Measurements from ENCODE around the gene CACNG1.

The CACNG1 gene, protein sequence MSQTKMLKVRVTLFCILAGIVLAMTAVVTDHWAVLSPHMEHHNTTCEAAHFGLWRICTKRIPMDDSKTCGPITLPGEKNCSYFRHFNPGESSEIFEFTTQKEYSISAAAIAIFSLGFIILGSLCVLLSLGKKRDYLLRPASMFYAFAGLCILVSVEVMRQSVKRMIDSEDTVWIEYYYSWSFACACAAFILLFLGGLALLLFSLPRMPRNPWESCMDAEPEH

GRCh38 chr17:67044016-67044772 lies at the start of gene CACNG1:
Gene CACNG1 (plus strand): TSS chr17:67044554. CDS start chr17:67044661, 107 bp downstream.
- Histone ChIP-seq H3K4me1 (ENCODE audit: insufficient read depth, low read length) (no peaks in the 10 kb centered on the region), H2AFZ (ENCODE audit: low read depth, low read length) (no peak within 1 kb of the TSS), H3K79me2 (ENCODE audit: insufficient read depth, low read length) (no peaks in the 10 kb centered on the region), H3K27ac (ENCODE audit: low read length) (no peak within 1 kb of the TSS), H3K4me3 (ENCODE audit: low read depth in 1 of 2, low read length in 2 of 2) (no peak within 1 kb of the TSS), H3K36me3 (ENCODE audit: insufficient read depth, low read length) (no peaks in the 10 kb centered on the region), H3K9ac (ENCODE audit: low read depth, low read length) (no peak within 1 kb of the TSS), H4K20me1 (ENCODE audit: insufficient read depth, low read length) (no peaks in the 10 kb centered on the region), H3K4me2 (ENCODE audit: insufficient read depth, low read length) (no peak within 1 kb of the TSS), H3K27me3 (ENCODE audit: insufficient read depth, low read length, poor library complexity) (no peaks in the 10 kb centered on the region), H3K9me3 (ENCODE audit: insufficient read depth, low read length, severe bottlenecking) (peaks cover 15% of the 10 kb centered on the region)
- no peak for TF ChIP-seq EZH2 (IDR thresholded peaks at IDR 0.05; ENCODE audit: borderline replicate concordance, low read depth, low read length, severe bottlenecking)
- TF ChIP-seq, protein P1, sequence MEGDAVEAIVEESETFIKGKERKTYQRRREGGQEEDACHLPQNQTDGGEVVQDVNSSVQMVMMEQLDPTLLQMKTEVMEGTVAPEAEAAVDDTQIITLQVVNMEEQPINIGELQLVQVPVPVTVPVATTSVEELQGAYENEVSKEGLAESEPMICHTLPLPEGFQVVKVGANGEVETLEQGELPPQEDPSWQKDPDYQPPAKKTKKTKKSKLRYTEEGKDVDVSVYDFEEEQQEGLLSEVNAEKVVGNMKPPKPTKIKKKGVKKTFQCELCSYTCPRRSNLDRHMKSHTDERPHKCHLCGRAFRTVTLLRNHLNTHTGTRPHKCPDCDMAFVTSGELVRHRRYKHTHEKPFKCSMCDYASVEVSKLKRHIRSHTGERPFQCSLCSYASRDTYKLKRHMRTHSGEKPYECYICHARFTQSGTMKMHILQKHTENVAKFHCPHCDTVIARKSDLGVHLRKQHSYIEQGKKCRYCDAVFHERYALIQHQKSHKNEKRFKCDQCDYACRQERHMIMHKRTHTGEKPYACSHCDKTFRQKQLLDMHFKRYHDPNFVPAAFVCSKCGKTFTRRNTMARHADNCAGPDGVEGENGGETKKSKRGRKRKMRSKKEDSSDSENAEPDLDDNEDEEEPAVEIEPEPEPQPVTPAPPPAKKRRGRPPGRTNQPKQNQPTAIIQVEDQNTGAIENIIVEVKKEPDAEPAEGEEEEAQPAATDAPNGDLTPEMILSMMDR (IDR thresholded peaks at IDR 0.05; ENCODE audit: borderline replicate concordance, extremely low read depth, low read length, poor library complexity, severe bottlenecking) = no peak
- ATAC-seq (ENCODE audit: insufficient read depth, low read depth) = no peak
- no peak for DNase-seq

DNA sequence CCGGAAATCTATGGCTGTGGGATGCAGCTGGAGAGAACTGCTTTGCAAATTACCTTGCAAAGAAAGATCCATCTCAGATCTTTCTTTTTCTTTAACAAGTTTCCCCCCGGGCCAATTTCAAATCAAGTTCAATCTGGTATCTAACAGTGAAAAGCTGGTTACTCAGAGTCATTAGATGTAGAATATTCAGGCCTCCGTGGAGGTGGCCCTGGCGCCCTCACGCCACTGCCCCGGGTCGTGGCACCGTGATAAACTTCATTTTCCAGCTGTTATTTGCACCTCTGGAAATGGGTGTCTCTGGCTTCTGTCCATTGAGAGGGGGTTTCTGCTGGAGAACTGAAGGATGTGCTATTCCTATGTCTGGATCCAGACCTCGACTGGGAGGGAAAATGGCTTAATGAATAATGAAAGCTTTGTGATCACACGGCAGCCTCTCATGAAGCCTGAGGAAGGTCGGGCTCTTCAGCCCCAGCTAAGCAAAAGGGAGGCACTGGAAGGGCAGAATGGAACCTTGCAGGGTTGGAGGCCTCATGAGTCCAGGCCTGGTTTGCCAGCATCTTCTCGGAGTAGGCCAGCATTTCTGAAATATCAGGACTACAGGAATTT lies 49.3 kb upstream of the CACNG1 start:
- H2AFZ ChIP-seq (ENCODE audit: low read depth, low read length) = no peak overlapping the region
- H3K27me3 ChIP-seq (ENCODE audit: insufficient read depth, low read length, poor library complexity) = peaks cover 2% of the 10 kb centered on the region
- no peaks in the 10 kb centered on the region for H3K4me1 ChIP-seq (ENCODE audit: insufficient read depth, low read length)
- ATAC-seq (ENCODE audit: insufficient read depth, low read depth) = no peak
- peaks cover 3% of the 10 kb centered on the region; the same call in 1 of the 2 replicates for H4K20me1 ChIP-seq (ENCODE audit: insufficient read depth, low read length)
- no peaks in the 10 kb centered on the region for H3K9me3 ChIP-seq (ENCODE audit: insufficient read depth, low read length, severe bottlenecking)
- no peak overlapping the region for H3K4me3 ChIP-seq (ENCODE audit: low read depth in 1 of 2, low read length in 2 of 2)
- H3K4me2 ChIP-seq (ENCODE audit: insufficient read depth, low read length) = no peak overlapping the region
- no peaks in the 10 kb centered on the region for H3K79me2 ChIP-seq (ENCODE audit: insufficient read depth, low read length)
- no peak for TF ChIP-seq EZH2 (IDR thresholded peaks at IDR 0.05; ENCODE audit: borderline replicate concordance, low read depth, low read length, severe bottlenecking)
- TF ChIP-seq, protein P1 (IDR thresholded peaks at IDR 0.05; ENCODE audit: borderline replicate concordance, extremely low read depth, low read length, poor library complexity, severe bottlenecking) = no peak
- H3K27ac ChIP-seq (ENCODE audit: low read length) = no peak overlapping the region
- H3K36me3 ChIP-seq (ENCODE audit: insufficient read depth, low read length) = no peaks in the 10 kb centered on the region
- DNase-seq = no peak
- no peak overlapping the region for H3K9ac ChIP-seq (ENCODE audit: low read depth, low read length)

GRCh38 chr17:66995944-66996343 lies 48.4 kb upstream of the CACNG1 start:
- H3K4me3 ChIP-seq (ENCODE audit: low read depth in 1 of 2, low read length in 2 of 2) = no peak overlapping the region
- H3K4me2 ChIP-seq (ENCODE audit: insufficient read depth, low read length) = no peak overlapping the region
- H3K9ac ChIP-seq (ENCODE audit: low read depth, low read length) = no peak overlapping the region
- no peaks in the 10 kb centered on the region for H3K9me3 ChIP-seq (ENCODE audit: insufficient read depth, low read length, severe bottlenecking)
- H3K27me3 ChIP-seq (ENCODE audit: insufficient read depth, low read length, poor library complexity) = no peaks in the 10 kb centered on the region
- no peak overlapping the region for H3K27ac ChIP-seq (ENCODE audit: low read length)
- no peak for ATAC-seq (ENCODE audit: insufficient read depth, low read depth)
- no peak for TF ChIP-seq EZH2 (IDR thresholded peaks at IDR 0.05; ENCODE audit: borderline replicate concordance, low read depth, low read length, severe bottlenecking)
- TF ChIP-seq, protein P1 (IDR thresholded peaks at IDR 0.05; ENCODE audit: borderline replicate concordance, extremely low read depth, low read length, poor library complexity, severe bottlenecking) = no peak
- H3K4me1 ChIP-seq (ENCODE audit: insufficient read depth, low read length) = no peaks in the 10 kb centered on the region
- peaks cover 3% of the 10 kb centered on the region; the same call in 1 of the 2 replicates for H4K20me1 ChIP-seq (ENCODE audit: insufficient read depth, low read length)
- H3K36me3 ChIP-seq (ENCODE audit: insufficient read depth, low read length) = no peaks in the 10 kb centered on the region
- H3K79me2 ChIP-seq (ENCODE audit: insufficient read depth, low read length) = no peaks in the 10 kb centered on the region
- H2AFZ ChIP-seq (ENCODE audit: low read depth, low read length) = no peak overlapping the region
- DNase-seq = no peak
